H1 (cell line): ENCODE results near the gene EMD. TPM values are rescaled to one million over a fixed set of nuclear protein-coding genes. Genes with fewer than 3 reads are reported as not detected.

Experiments
- PHF8 ChIP-seq: fragments of 200-600 bp; sonication (generic); conservative IDR thresholded peaks from 2 replicates; pipeline ENCODE4 v1.7.1; 2012; ENCODE audit warnings: low read depth, mild to moderate bottlenecking, inconsistent platforms, low read length, moderate library complexity
- POLR2A ChIP-seq, 2 experiments: IDR thresholded peaks; 1 replicate in 1 of 2; 2 replicates in 1 of 2; pipeline ENCODE4 v1.6.1; 2011; ENCODE audit warnings: low read depth in 2 of 2, low read length in 2 of 2, mild to moderate bottlenecking in 2 of 2; ENCODE audit errors: control extremely low read depth in 1 of 2
- SRF ChIP-seq: IDR thresholded peaks from 2 replicates; pipeline ENCODE4 v1.6.1; 2011; ENCODE audit warnings: mild to moderate bottlenecking, low read depth, low read length, moderate library complexity
- polyA plus RNA-seq, 7 experiments: library from polyadenylated mRNA; depleted of rRNA in 3 of 7; stranded (reverse) in 5 of 7; unstranded in 2 of 7; fragments of >200 nt in 5 of 7; fragments of 200-250 nt in 2 of 7; gene quantifications; 1 replicate in 5 of 7; 2 replicates in 1 of 7; 4 replicates in 1 of 7; pipeline versions ENCODE4 v1.2.1 to v1.2.3, GENCODE V29; 2011 to 2013; ENCODE audit warnings: missing spikeins in 2 of 7, mixed read lengths in 2 of 7
- total RNA-seq: library from RNA; stranded (reverse); fragmentation: NEBNext Ultra II Directional; extraction: Animal tissue kit (Norgen Biotek cat#: 25700); gene quantifications from 2 replicates; pipeline ENCODE4 v1.2.1, GENCODE V29; 2021
- TF ChIP-seq, protein P1 (sequence below): IDR thresholded peaks from 2 replicates; pipeline ENCODE4 v1.6.1; 2012; ENCODE audit warnings: inconsistent platforms

The EMD gene
- total and polyA plus RNA-seq, 2 of the 8 experiments (the other 6 are each of a cell fraction or from before 2014, with no cell fraction given), result 45.5 to 109 TPM

DNA sequence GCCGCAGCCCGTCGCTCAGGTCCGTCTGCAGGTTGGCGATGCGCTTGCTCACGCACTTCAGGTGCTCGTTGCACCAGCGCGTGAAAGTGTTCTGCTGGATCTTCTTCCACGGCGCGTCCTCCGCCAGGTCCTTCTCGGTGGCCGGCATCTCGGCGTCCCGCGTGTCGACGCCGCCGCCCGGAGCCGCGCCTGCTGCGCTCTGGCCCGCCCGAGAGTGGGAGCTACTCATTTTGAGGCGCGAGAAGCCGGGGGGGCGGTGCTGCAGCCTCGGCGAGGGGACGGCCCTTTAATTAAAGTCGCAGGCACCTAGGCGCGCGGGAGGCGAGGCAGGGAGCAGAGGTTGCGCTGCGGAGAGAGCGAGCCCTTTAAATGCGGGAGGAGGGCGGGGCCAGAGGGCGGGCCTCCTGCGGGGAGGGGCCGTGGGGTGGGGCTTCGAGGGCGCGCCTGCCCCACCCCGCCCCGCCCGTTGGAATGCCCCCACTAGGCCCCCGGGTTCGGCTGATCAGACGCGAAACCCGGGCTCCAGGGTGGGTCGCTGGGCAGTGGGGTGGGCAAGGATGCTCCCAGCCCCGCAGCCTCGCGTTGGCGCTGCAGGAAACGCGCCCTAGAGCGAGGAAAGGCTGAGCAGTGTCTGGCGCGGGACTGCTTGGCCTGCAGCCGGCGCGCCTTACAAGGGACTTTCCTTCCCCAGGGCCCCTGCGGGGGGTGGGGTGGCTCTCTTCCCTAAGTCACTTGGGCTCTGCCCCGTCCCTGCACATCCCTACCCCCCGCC is 7.9 kb upstream of the EMD start (continued):
- TF ChIP-seq, protein P1, sequence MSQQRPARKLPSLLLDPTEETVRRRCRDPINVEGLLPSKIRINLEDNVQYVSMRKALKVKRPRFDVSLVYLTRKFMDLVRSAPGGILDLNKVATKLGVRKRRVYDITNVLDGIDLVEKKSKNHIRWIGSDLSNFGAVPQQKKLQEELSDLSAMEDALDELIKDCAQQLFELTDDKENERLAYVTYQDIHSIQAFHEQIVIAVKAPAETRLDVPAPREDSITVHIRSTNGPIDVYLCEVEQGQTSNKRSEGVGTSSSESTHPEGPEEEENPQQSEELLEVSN, result no peak
- TF ChIP-seq PHF8 (peak; percentile 79), SRF (no peak), POLR2A (IDR thresholded peaks at IDR 0.05; ENCODE audit: control extremely low read depth in 1 of 2, low read depth in 2 of 2, low read length in 2 of 2) (peak in 1 of 2 experiments; percentile 96; a peak in 2 of 3 replicates)
